EH (cell line): Measurements from ENCODE around the gene KCNG2.
A peak's percentile ranks its signal among the peaks of the same experiment; 100 is the strongest.

Experiments used
- DNase-seq: peaks from one replicate; pipeline ENCODE4 v3.0.0-alpha.2; 2015; ENCODE audit warnings: low read depth

The KCNG2 gene

GRCh38 chr18:79785831-79786230 is 11.9 kb upstream of the KCNG2 start:
- DNase-seq = no peak

GRCh38 chr18:79786304-79786703 is 11.4 kb upstream of the KCNG2 start:
- no peak for DNase-seq

GRCh38 chr18:79786786-79787526 is 10.8 kb upstream of the KCNG2 start:
- DNase-seq = peak; percentile 74

- no peak for DNase-seq
Observed at GRCh38 chr18:79787527-79787864, 10.2 kb upstream of the KCNG2 start.

GRCh38 chr18:79787865-79788733 is 9.6 kb upstream of the KCNG2 start:
- DNase-seq = no peak

GRCh38 chr18:79788734-79789085 is 9.0 kb upstream of the KCNG2 start:
- no peak for DNase-seq

GRCh38 chr18:79789091-79789891 is 8.4 kb upstream of the KCNG2 start:
- no peak for DNase-seq

GRCh38 chr18:79789901-79790890 is 7.5 kb upstream of the KCNG2 start:
- DNase-seq = no peak

- peak; percentile 99 for DNase-seq
Observed at GRCh38 chr18:79790996-79791972, 6.5 kb upstream of the KCNG2 start.

- no peak for DNase-seq
Observed at GRCh38 chr18:79792096-79792987, 5.4 kb upstream of the KCNG2 start.

- no peak for DNase-seq
Observed at GRCh38 chr18:79792988-79793355, 4.8 kb upstream of the KCNG2 start.

GRCh38 chr18:79794846-79795245 is 2.9 kb upstream of the KCNG2 start:
- no peak for DNase-seq

- no peak for DNase-seq
Observed at GRCh38 chr18:79795446-79795845, 2.3 kb upstream of the KCNG2 start.

- no peak for DNase-seq
Observed at GRCh38 chr18:79796016-79796415, 1.7 kb upstream of the KCNG2 start.

- peak; percentile 27 for DNase-seq
Observed at GRCh38 chr18:79796531-79797405, 970 bp upstream of the KCNG2 start.

GRCh38 chr18:79798346-79798998 is 734 bp downstream of the KCNG2 start:
- DNase-seq = no peak

GRCh38 chr18:79798999-79799370 is 1.2 kb downstream of the KCNG2 start:
- DNase-seq = no peak
